ENCODE results near the gene GRB10. TPM values are rescaled to one million over a fixed set of nuclear protein-coding genes. Genes with fewer than 3 reads are reported as not detected.

Gene GRB10
- total and polyA plus RNA-seq, 3 donors from 2014 or later = 54.0 to 81.9 (median 57.7) TPM

DNA sequence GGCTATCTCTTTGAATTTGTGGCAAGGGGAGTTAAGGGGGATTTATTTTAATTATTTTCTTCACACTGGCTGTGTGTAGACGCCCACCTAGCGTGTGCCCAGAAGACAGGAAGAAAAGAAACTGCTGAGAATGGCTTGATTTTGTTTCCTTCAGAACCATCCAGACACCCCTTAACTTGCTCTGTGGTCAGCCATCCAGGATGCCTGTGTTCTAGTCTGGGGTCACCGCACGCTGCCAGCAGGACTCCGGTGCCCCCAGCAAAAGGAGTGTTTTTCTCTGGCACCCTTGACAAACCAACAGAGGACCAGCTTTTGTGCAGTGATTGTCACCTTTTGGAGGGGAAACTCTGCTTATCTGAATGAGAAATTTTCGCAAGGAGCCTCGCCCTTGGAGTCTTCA is 222.8 kb downstream of the GRB10 start:
- DNase-seq = no peak
- Histone ChIP-seq H3K4me1 (peaks cover 19% of the 10 kb centered on the region), H3K9me3 (no peaks in the 10 kb centered on the region), H3K4me3 (no peak overlapping the region), H3K36me3 (ENCODE audit: low read depth, missing control alignments) (no peaks in the 10 kb centered on the region), H3K27me3 (no peaks in the 10 kb centered on the region), H3K27ac (no peak overlapping the region)
- TF ChIP-seq POLR2A (IDR thresholded peaks at IDR 0.05) = no peak
- TF ChIP-seq, protein P1, sequence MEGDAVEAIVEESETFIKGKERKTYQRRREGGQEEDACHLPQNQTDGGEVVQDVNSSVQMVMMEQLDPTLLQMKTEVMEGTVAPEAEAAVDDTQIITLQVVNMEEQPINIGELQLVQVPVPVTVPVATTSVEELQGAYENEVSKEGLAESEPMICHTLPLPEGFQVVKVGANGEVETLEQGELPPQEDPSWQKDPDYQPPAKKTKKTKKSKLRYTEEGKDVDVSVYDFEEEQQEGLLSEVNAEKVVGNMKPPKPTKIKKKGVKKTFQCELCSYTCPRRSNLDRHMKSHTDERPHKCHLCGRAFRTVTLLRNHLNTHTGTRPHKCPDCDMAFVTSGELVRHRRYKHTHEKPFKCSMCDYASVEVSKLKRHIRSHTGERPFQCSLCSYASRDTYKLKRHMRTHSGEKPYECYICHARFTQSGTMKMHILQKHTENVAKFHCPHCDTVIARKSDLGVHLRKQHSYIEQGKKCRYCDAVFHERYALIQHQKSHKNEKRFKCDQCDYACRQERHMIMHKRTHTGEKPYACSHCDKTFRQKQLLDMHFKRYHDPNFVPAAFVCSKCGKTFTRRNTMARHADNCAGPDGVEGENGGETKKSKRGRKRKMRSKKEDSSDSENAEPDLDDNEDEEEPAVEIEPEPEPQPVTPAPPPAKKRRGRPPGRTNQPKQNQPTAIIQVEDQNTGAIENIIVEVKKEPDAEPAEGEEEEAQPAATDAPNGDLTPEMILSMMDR (IDR thresholded peaks at IDR 0.05) = no peak
- intact Hi-C loops (cut with DNase I; ENCODE audit: low total_unique reads) = no loop called here
- 82 to 86% methylated on average over 7 of the region's 7 CpGs for WGBS, 2 donors

DNA sequence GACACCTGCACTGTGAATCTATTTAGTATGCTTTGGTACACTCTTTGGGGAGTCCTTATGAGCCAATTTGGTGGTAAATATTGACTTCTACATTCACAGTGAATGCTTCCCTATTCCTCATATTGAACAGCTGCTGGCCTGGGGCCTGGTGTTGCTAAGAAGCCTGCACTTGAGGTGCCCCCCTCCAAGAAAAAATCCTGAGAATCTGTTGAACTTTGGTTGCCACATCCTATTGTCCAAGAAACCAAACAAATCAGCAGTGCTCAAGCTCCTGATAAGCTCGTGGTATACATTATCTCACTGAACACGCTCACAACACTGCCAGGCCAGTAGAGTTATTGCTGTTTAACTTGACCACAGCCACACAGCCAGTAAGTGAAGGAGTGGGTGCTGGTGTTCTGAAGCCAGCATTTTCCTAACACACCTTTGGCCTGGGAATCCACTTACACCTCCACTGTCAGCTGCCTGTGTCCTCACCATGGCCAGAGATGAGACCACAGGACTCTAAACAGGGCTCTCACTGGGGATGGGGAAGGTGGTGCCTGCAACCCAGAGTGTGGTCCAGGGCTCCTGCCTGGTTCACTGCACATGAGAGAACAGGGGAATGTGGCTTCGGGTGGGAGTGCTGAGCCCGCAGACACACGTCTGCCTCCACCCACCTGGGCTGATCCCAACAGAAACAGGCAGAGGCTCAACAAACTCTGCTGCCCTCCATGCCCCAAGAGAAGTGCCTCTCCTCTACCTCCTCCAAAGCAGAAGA is 224.2 kb downstream of the GRB10 start:
- Histone ChIP-seq H3K27me3 (no peaks in the 10 kb centered on the region), H3K27ac (no peak overlapping the region), H3K4me3 (no peak overlapping the region), H3K36me3 (ENCODE audit: low read depth, missing control alignments) (no peaks in the 10 kb centered on the region), H3K4me1 (peaks cover 19% of the 10 kb centered on the region), H3K9me3 (no peaks in the 10 kb centered on the region)
- no peak for DNase-seq
- WGBS, 2 donors = 64 to 83% methylated on average over 5 of the region's 5 CpGs
- TF ChIP-seq, protein P1 (IDR thresholded peaks at IDR 0.05) = no peak
- TF ChIP-seq POLR2A (IDR thresholded peaks at IDR 0.05) = no peak
- intact Hi-C loops (cut with DNase I; ENCODE audit: low total_unique reads) = no loop called here

DNA sequence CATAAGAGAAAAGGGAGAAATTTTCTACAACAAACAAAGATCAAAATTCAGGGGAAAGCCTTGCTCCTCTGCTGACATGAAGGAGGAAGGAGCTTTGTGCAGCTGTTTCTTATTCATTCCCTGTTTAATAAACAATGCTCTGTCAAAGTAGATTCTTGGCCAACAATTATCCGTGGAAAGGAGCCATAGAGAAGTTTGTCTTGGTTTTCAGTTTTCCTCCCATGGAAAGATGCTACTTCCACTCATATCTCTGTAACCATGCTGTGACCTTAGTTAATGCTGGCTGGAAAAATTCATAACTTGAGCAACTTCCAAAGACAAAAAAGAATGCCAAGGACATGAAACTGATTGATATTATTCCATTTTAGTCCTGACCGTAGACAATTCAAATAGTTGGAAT is 225.6 kb downstream of the GRB10 start:
- no peak overlapping the region for H3K27ac ChIP-seq

DNA sequence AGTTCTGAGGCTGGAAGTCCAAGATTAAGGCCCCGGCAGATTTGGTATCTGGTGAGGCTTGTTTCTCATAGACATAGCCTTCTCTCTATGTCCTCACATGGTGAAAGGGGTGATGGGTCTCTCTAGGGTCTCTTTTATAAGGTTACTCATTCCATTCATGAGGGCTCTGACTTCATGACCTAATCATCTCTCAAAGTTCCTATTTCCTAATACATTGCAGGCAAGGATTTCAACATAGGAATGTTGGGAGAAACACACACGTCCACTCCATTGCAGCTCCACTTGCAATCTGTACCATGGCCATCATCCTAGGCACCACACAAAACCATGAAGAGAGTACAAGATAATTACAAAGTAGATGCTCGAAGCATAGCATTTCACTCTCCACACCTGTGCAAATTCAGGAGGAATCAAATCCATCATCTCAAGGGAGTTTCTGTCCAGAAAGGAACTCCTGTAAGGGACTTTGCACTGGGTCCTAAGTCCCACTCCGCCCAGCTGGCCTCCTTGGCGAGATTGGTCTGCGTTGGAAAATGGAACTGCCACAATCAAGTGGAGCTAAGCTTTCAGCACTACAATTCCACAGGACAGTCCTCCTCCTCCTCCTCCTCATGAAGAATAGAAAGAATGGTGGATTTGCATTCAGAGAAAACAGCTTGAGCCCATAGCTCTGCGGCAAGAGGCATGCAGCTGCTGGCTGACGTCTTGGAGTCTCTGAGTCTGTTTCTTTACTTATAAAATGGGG is 226.3 kb downstream of the GRB10 start:
- DNase-seq = no peak
- no peaks in the 10 kb centered on the region for H3K9me3 ChIP-seq

More for the DNA sequence above, 225.6 kb downstream of the GRB10 start:
- Histone ChIP-seq H3K4me3 (no peak overlapping the region), H3K4me1 (peaks cover 15% of the 10 kb centered on the region), H3K36me3 (ENCODE audit: low read depth, missing control alignments) (no peaks in the 10 kb centered on the region), H3K27me3 (no peaks in the 10 kb centered on the region), H3K9me3 (no peaks in the 10 kb centered on the region)
- WGBS, 2 donors = 33 to 37% methylated on average over 2 of the region's 2 CpGs
- TF ChIP-seq, protein P1 (IDR thresholded peaks at IDR 0.05) = no peak
- no peak for TF ChIP-seq POLR2A (IDR thresholded peaks at IDR 0.05)
- intact Hi-C loops (cut with DNase I; ENCODE audit: low total_unique reads) = no loop called here
- no peak for DNase-seq

More for the DNA sequence above, 226.3 kb downstream of the GRB10 start:
- Histone ChIP-seq H3K27ac (no peak overlapping the region), H3K27me3 (no peaks in the 10 kb centered on the region), H3K36me3 (ENCODE audit: low read depth, missing control alignments) (no peaks in the 10 kb centered on the region), H3K4me3 (no peak overlapping the region), H3K4me1 (peaks cover 14% of the 10 kb centered on the region)
- intact Hi-C loops (cut with DNase I; ENCODE audit: low total_unique reads) = no loop called here
- WGBS, 2 donors = 64 to 70% methylated on average over 8 of the region's 8 CpGs
- TF ChIP-seq, protein P1 (IDR thresholded peaks at IDR 0.05) = no peak
- no peak for TF ChIP-seq POLR2A (IDR thresholded peaks at IDR 0.05)

All from testis (tissue), 3 donors.